ENCODE measurements around the gene ABI3. TPM values are rescaled to one million over a fixed set of nuclear protein-coding genes. Genes with fewer than 3 reads are reported as not detected.
"Not testable (repeated sequence)": the region's sequence is repeated elsewhere in the genome, so short reads cannot be mapped to it uniquely, and the experiment has no call there.

Gene ABI3
- total RNA-seq, 4 donors from 2014 or later, result 0.60 to 7.6 (median 5.9) TPM

GRCh38 chr17:49260817-49261291 is 50.3 kb downstream of the ABI3 start:
- Histone ChIP-seq H3K27me3 (no peaks in the 10 kb centered on the region), H3K36me3 (no peaks in the 10 kb centered on the region), H3K4me3 (peak overlapping the region in 3 of 4 donors; percentile 52 to 62 (median 54)), H3K4me1 (peaks cover 0 to 9% (median 8%) of the 10 kb centered on the region in 4 donors), H3K9me3 (no peaks in the 10 kb centered on the region), H3K27ac (peak overlapping the region in 3 of 4 donors; percentile 44 to 57 (median 56))
- WGBS, 2 donors (ENCODE audit: low coverage in 1 of 2), result 53% methylated on average over 11 of the region's 11 CpGs; no CpG with 5 or more reads in 1 of the 2 donors
- intact Hi-C loops (cut with DNase I; ENCODE audit: low total_unique reads) (no loop called here), in situ Hi-C loops (cut with MboI; ENCODE audit: low pct_ligation_motif_present in 1 of 4, low pct_unique_long_range_greater_than_20kb in 1 of 4, low sequenced_read_pairs in 3 of 4) (no loop called here)
- TF ChIP-seq CTCF (IDR thresholded peaks at IDR 0.05), result no peak
- no peak for TF ChIP-seq POLR2A (IDR thresholded peaks at IDR 0.05)
- DNase-seq, result no peak

GRCh38 chr17:49261540-49261939 is 51.0 kb downstream of the ABI3 start:
- H3K27me3 ChIP-seq; H3K4me1 ChIP-seq; H3K36me3 ChIP-seq; H3K4me3 ChIP-seq; intact Hi-C loops (cut with DNase I; ENCODE audit: low total_unique reads); H3K27ac ChIP-seq; in situ Hi-C loops (cut with MboI; ENCODE audit: low pct_ligation_motif_present in 1 of 4, low pct_unique_long_range_greater_than_20kb in 1 of 4, low sequenced_read_pairs in 3 of 4); DNase-seq; H3K9me3 ChIP-seq: not testable (repeated sequence)
- WGBS, 2 donors (ENCODE audit: low coverage in 1 of 2), result 82 to 92% methylated on average over 2 to 9 of the region's 9 CpGs

- no peak for DNase-seq
- TF ChIP-seq CTCF (IDR thresholded peaks at IDR 0.05) (no peak), EP300 (IDR thresholded peaks at IDR 0.05; ENCODE audit: low read depth) (no peak), POLR2AphosphoS5 (IDR thresholded peaks at IDR 0.05) (no peak), POLR2A (IDR thresholded peaks at IDR 0.05) (no peak)
- H3K27me3 ChIP-seq, result no peaks in the 10 kb centered on the region
- H3K4me1 ChIP-seq, result no peaks in the 10 kb centered on the region
- intact Hi-C loops (cut with DNase I; ENCODE audit: low total_unique reads) (no loop called here), in situ Hi-C loops (cut with MboI; ENCODE audit: low pct_ligation_motif_present in 1 of 4, low pct_unique_long_range_greater_than_20kb in 1 of 4, low sequenced_read_pairs in 3 of 4) (no loop called here)
- WGBS, 2 donors (ENCODE audit: low coverage in 1 of 2), result 88% methylated on average over 2 of the region's 2 CpGs; no CpG with 5 or more reads in 1 of the 2 donors
- no peaks in the 10 kb centered on the region for H3K9me3 ChIP-seq
- H3K36me3 ChIP-seq, result no peaks in the 10 kb centered on the region
- H3K4me3 ChIP-seq, result no peak overlapping the region
- H3K27ac ChIP-seq, result no peak overlapping the region
Measured at GRCh38 chr17:49266233-49266632, 55.7 kb downstream of the ABI3 start.

- no peaks in the 10 kb centered on the region for H3K36me3 ChIP-seq
- H3K4me1 ChIP-seq, result no peaks in the 10 kb centered on the region
- H3K4me3 ChIP-seq, result no peak overlapping the region
- no peak overlapping the region for H3K27ac ChIP-seq
- WGBS, 2 donors (ENCODE audit: low coverage in 1 of 2), result 86 to 100% methylated on average over 1 to 3 of the region's 3 CpGs
- in situ Hi-C loops (cut with MboI; ENCODE audit: low pct_ligation_motif_present in 1 of 4, low pct_unique_long_range_greater_than_20kb in 1 of 4, low sequenced_read_pairs in 3 of 4), result no loop called here
- no peak for DNase-seq
- TF ChIP-seq CTCF (IDR thresholded peaks at IDR 0.05) (no peak), POLR2A (IDR thresholded peaks at IDR 0.05) (no peak), POLR2AphosphoS5 (IDR thresholded peaks at IDR 0.05) (no peak), EP300 (IDR thresholded peaks at IDR 0.05; ENCODE audit: low read depth) (no peak)
- H3K27me3 ChIP-seq, result no peaks in the 10 kb centered on the region
- intact Hi-C loops (cut with DNase I; ENCODE audit: low total_unique reads), result no loop called here
- no peaks in the 10 kb centered on the region for H3K9me3 ChIP-seq
Measured at GRCh38 chr17:49267912-49268311, 57.4 kb downstream of the ABI3 start.

GRCh38 chr17:49269356-49269755 is 58.8 kb downstream of the ABI3 start:
- no peak for TF ChIP-seq POLR2AphosphoS5 (IDR thresholded peaks at IDR 0.05)
- TF ChIP-seq POLR2A (IDR thresholded peaks at IDR 0.05), result no peak
- TF ChIP-seq CTCF (IDR thresholded peaks at IDR 0.05), result no peak
- no peak for TF ChIP-seq EP300 (IDR thresholded peaks at IDR 0.05; ENCODE audit: low read depth)
- no peaks in the 10 kb centered on the region for H3K36me3 ChIP-seq
- in situ Hi-C loops (cut with MboI; ENCODE audit: low pct_ligation_motif_present in 1 of 4, low pct_unique_long_range_greater_than_20kb in 1 of 4, low sequenced_read_pairs in 3 of 4) (no loop called here), intact Hi-C loops (cut with DNase I; ENCODE audit: low total_unique reads) (no loop called here)
- no peak overlapping the region for H3K27ac ChIP-seq
- no peak overlapping the region for H3K4me3 ChIP-seq
- no peak for DNase-seq
- H3K27me3 ChIP-seq, result no peaks in the 10 kb centered on the region
- 67 to 88% methylated on average over 1 to 5 of the region's 5 CpGs for WGBS, 2 donors (ENCODE audit: low coverage in 1 of 2)
- no peaks in the 10 kb centered on the region for H3K9me3 ChIP-seq
- H3K4me1 ChIP-seq, result no peaks in the 10 kb centered on the region

Data from transverse colon (tissue), 4 donors.